Tibial nerve (tissue), 4 donors: ENCODE data around the gene OXLD1.

Experiments
- CTCF ChIP-seq, 5 experiments: fragments of 200-600 bp in 3 of 5; fragments of 450-650 bp in 2 of 5; sonication (generic) in 3 of 5; IDR thresholded peaks; one replicate each; pipeline ENCODE4 v1.5.1; 2016 to 2019; ENCODE audit warnings: antibody characterized with exemption in 5 of 5, mild to moderate bottlenecking in 3 of 5, moderate library complexity in 2 of 5
- EP300 ChIP-seq, 2 donors: sonication (generic); formaldehyde crosslinking; IDR thresholded peaks; one replicate each; pipeline ENCODE4 v1.6.1; 2017; ENCODE audit warnings: antibody characterized with exemption in 2 of 2, mild to moderate bottlenecking in 1 of 2
- POLR2A ChIP-seq, 2 donors: fragments of 450-650 bp; IDR thresholded peaks; one replicate each; pipeline ENCODE4 v1.6.1; 2017; ENCODE audit warnings: antibody characterized with exemption in 2 of 2, mild to moderate bottlenecking in 2 of 2, moderate library complexity in 2 of 2

DNA sequence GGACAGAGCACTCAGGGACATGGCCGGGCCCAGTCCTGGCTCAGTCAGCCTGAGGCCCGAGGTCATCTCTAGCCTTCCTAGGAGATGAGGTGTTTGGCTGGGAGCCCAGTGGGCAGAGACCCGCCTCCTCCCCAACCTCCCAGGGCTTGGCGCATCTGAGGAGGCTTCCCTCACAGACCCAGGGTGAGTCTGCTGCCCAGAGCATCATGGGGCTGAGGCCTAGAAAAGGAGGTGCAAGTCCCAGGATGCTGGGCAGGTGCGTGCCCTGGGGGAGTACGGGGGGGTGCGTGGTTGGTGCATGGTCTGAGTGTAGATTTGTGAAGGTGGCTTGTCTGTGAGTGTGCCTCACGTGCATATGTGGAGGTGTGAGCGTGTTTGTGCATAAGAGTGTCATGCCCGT lies 14.7 kb downstream of the OXLD1 start:
- TF ChIP-seq CTCF (IDR thresholded peaks at IDR 0.05) (no peak), EP300 (IDR thresholded peaks at IDR 0.05) (no peak), POLR2A (IDR thresholded peaks at IDR 0.05) (no peak)
